A549 (cell line): ENCODE measurements around the gene CAMP.

Experiments used
- CHD4 ChIP-seq: fragments of 200-600 bp; sonication (generic); IDR thresholded peaks from 2 replicates; pipeline ENCODE4 v1.6.1; 2016; ENCODE audit warnings: antibody characterized with exemption, mild to moderate bottlenecking, borderline replicate concordance
- MAFK ChIP-seq: fragments of 450-650 bp; IDR thresholded peaks from 2 replicates; pipeline ENCODE4 v1.6.1; 2014; ENCODE audit not compliant: partially characterized antibody
- NR3C1 ChIP-seq: fragments of >200 bp; sonication (Bioruptor Twin); formaldehyde crosslinking; IDR thresholded peaks from 3 replicates; pipeline ENCODE4 v1.6.1; 2017
- RNF2 ChIP-seq: fragments of 200-600 bp; sonication (generic); IDR thresholded peaks from 2 replicates; pipeline ENCODE4 v1.6.1; 2016; ENCODE audit warnings: low read depth, mild to moderate bottlenecking, antibody characterized with exemption, moderate library complexity, borderline replicate concordance
- SREBF2 ChIP-seq: fragments of 450-650 bp; IDR thresholded peaks from 2 replicates; pipeline ENCODE4 v1.6.1; 2014; ENCODE audit warnings: mild to moderate bottlenecking, moderate library complexity
- USF2 ChIP-seq: fragments of 450-650 bp; IDR thresholded peaks from 2 replicates; pipeline ENCODE4 v1.6.1; 2014; ENCODE audit warnings: antibody characterized with exemption
- ZC3H11A ChIP-seq: fragments of 450-650 bp; IDR thresholded peaks from 2 replicates; pipeline ENCODE4 v1.6.1; 2014; ENCODE audit warnings: antibody characterized with exemption, mild to moderate bottlenecking
- ZFP36 ChIP-seq: fragments of 450-650 bp; IDR thresholded peaks from 2 replicates; pipeline ENCODE4 v1.6.1; 2014; ENCODE audit warnings: borderline replicate concordance; ENCODE audit not compliant: partially characterized antibody
- TF ChIP-seq, protein P1 (sequence below): fragments of >200 bp; sonication (Bioruptor Twin); formaldehyde crosslinking; IDR thresholded peaks from 3 replicates; pipeline ENCODE4 v1.5.1; 2016
- TF ChIP-seq, protein P2 (sequence below): IDR thresholded peaks from 2 replicates; pipeline ENCODE4 v1.6.1; 2012; ENCODE audit warnings: low read depth, borderline replicate concordance

- no peak for TF ChIP-seq ZFP36
- TF ChIP-seq, protein P1, sequence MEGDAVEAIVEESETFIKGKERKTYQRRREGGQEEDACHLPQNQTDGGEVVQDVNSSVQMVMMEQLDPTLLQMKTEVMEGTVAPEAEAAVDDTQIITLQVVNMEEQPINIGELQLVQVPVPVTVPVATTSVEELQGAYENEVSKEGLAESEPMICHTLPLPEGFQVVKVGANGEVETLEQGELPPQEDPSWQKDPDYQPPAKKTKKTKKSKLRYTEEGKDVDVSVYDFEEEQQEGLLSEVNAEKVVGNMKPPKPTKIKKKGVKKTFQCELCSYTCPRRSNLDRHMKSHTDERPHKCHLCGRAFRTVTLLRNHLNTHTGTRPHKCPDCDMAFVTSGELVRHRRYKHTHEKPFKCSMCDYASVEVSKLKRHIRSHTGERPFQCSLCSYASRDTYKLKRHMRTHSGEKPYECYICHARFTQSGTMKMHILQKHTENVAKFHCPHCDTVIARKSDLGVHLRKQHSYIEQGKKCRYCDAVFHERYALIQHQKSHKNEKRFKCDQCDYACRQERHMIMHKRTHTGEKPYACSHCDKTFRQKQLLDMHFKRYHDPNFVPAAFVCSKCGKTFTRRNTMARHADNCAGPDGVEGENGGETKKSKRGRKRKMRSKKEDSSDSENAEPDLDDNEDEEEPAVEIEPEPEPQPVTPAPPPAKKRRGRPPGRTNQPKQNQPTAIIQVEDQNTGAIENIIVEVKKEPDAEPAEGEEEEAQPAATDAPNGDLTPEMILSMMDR = no peak
- no peak for TF ChIP-seq ZC3H11A
- TF ChIP-seq SREBF2 = no peak
- TF ChIP-seq, protein P2, sequence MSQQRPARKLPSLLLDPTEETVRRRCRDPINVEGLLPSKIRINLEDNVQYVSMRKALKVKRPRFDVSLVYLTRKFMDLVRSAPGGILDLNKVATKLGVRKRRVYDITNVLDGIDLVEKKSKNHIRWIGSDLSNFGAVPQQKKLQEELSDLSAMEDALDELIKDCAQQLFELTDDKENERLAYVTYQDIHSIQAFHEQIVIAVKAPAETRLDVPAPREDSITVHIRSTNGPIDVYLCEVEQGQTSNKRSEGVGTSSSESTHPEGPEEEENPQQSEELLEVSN = no peak
- TF ChIP-seq USF2 = no peak
- no peak for TF ChIP-seq NR3C1
- no peak for TF ChIP-seq CHD4
- no peak for TF ChIP-seq RNF2
- TF ChIP-seq MAFK = no peak
Measured at GRCh38 chr3:48271763-48272498, 48.6 kb downstream of the CAMP start.
